Lower leg skin (tissue), 3 donors: Measurements from ENCODE around the gene OGFR.

Source experiments
- CTCF ChIP-seq, 3 donors: fragments of 450-650 bp; IDR thresholded peaks; one replicate each; pipeline ENCODE4 v1.5.1; 2016; ENCODE audit warnings: antibody characterized with exemption in 3 of 3, mild to moderate bottlenecking in 3 of 3, moderate library complexity in 2 of 3
- POLR2A ChIP-seq, 2 donors: fragments of 450-650 bp; IDR thresholded peaks; one replicate each; pipeline ENCODE4 v1.6.1; 2016 to 2017; ENCODE audit warnings: antibody characterized with exemption in 2 of 2, mild to moderate bottlenecking in 1 of 2, moderate library complexity in 1 of 2

- TF ChIP-seq CTCF (IDR thresholded peaks at IDR 0.05) (no peak), POLR2A (IDR thresholded peaks at IDR 0.05) (no peak)
These were observed 13.4 kb downstream of the OGFR start for GRCh38 chr20:62817975-62818591.
